Thymus (tissue), 11 donors: ENCODE results near the gene PPIB. TPM values are rescaled to one million over a fixed set of nuclear protein-coding genes. Genes with fewer than 3 reads are reported as not detected.

ENCODE experiments used
- DNase-seq, 9 donors: peaks; one replicate each; pipeline ENCODE4 v3.0.0-alpha.2; 2013; ENCODE audit warnings: low spot score in 9 of 9, low read depth in 6 of 9, missing footprints in 1 of 9
- H3K27ac ChIP-seq, 2 donors: one replicate each; pipeline ENCODE4 v1.5.1; 2013; ENCODE audit warnings: control low read depth in 1 of 2, low read depth in 1 of 2, low read length in 1 of 2, mild to moderate bottlenecking in 1 of 2, moderate library complexity in 1 of 2
- H3K27me3 ChIP-seq, 2 donors: one replicate each; pipeline ENCODE4 v1.5.1; 2013; ENCODE audit warnings: low read length in 1 of 2; ENCODE audit not compliant: control insufficient read depth in 2 of 2, insufficient read depth in 1 of 2
- H3K36me3 ChIP-seq, 2 donors: one replicate each; pipeline ENCODE4 v1.5.1; 2013; ENCODE audit warnings: low read length in 1 of 2, mild to moderate bottlenecking in 1 of 2, moderate library complexity in 1 of 2; ENCODE audit not compliant: control insufficient read depth in 2 of 2, insufficient read depth in 2 of 2
- H3K4me1 ChIP-seq, 2 donors: one replicate each; pipeline ENCODE4 v1.5.1; 2013; ENCODE audit warnings: low read length in 2 of 2; ENCODE audit not compliant: control insufficient read depth in 2 of 2, insufficient read depth in 2 of 2
- H3K4me3 ChIP-seq, 2 donors: one replicate each; pipeline ENCODE4 v1.5.1; 2013; ENCODE audit warnings: low read length in 2 of 2, control low read depth in 1 of 2, mild to moderate bottlenecking in 1 of 2
- H3K9me3 ChIP-seq, 2 donors: one replicate each; pipeline ENCODE4 v1.5.1; 2013; ENCODE audit warnings: low read length in 1 of 2, mild to moderate bottlenecking in 1 of 2; ENCODE audit not compliant: control insufficient read depth in 2 of 2, insufficient read depth in 1 of 2
- WGBS: extraction: QIAGEN DNeasy Blood & Tissue Kit; methylation state at CpG from one replicate; pipeline ENCODE4 v1.1.7; 2013; 5-methylcytosine and 5-hydroxymethylcytosine counted together
- polyA plus RNA-seq: library from polyadenylated mRNA; stranded (reverse); fragments of 200-250 nt; gene quantifications from one replicate; pipeline ENCODE4 v1.2.3, GENCODE V29; 2013
- total RNA-seq: library from RNA; stranded (reverse); fragments of 120-200 nt; gene quantifications from one replicate; pipeline ENCODE4 v1.2.4, GENCODE V29; 2013
- donor health status: healthy.

Gene PPIB
- total and polyA plus RNA-seq, 2 donors: 344 to 382 TPM

GRCh38 chr15:64153480-64154367, 9.1 kb downstream of the PPIB start:
- WGBS: 33% methylated on average over 12 of the region's 12 CpGs
- peaks cover 20 to 27% of the 10 kb centered on the region in 2 donors for H3K27me3 ChIP-seq
- H3K36me3 ChIP-seq: peaks cover 41 to 49% of the 10 kb centered on the region in 2 donors
- H3K9me3 ChIP-seq: no peaks in the 10 kb centered on the region
- peak; percentile 70 to 91 (median 80) for DNase-seq
- H3K4me3 ChIP-seq: peak overlapping the region; percentile 2 to 5
- H3K27ac ChIP-seq: peak overlapping the region; percentile 9 to 18
- H3K4me1 ChIP-seq: peaks cover 25 to 41% of the 10 kb centered on the region in 2 donors

- Histone ChIP-seq H3K4me3 (peak overlapping the region; percentile 11 to 47), H3K4me1 (peaks cover 25 to 41% of the 10 kb centered on the region in 2 donors), H3K36me3 (peaks cover 31 to 39% of the 10 kb centered on the region in 2 donors), H3K27ac (peak overlapping the region in 1 of 2 donors; percentile 9), H3K27me3 (peaks cover 20 to 27% of the 10 kb centered on the region in 2 donors), H3K9me3 (no peaks in the 10 kb centered on the region)
- DNase-seq: peak in 1 of 9 donors; percentile 41
- WGBS: 28% methylated on average over 27 of the region's 27 CpGs
These were observed 10.1 kb downstream of the PPIB start for GRCh38 chr15:64152507-64153387.

GRCh38 chr15:64151727-64152506, 10.9 kb downstream of the PPIB start, which contains the start of gene SNX22:
Gene SNX22 (plus strand): TSS chr15:64151731. CDS start chr15:64151776, 45 bp downstream.
- H3K4me1 ChIP-seq: peaks cover 25 to 42% of the 10 kb centered on the region in 2 donors
- H3K9me3 ChIP-seq: no peaks in the 10 kb centered on the region
- H3K27me3 ChIP-seq: peaks cover 20 to 27% of the 10 kb centered on the region in 2 donors
- DNase-seq: peak in 2 of 9 donors; percentile 43 to 57
- H3K27ac ChIP-seq: no peak within 1 kb of the TSS
- peaks cover 25 to 30% of the 10 kb centered on the region in 2 donors for H3K36me3 ChIP-seq
- WGBS: 2% methylated on average over 83 of the region's 83 CpGs
- H3K4me3 ChIP-seq: peak within 1 kb of the TSS; percentile 47 to 48

GRCh38 chr15:64149893-64150578, 12.8 kb downstream of the PPIB start:
- peaks cover 15 to 18% of the 10 kb centered on the region in 2 donors for H3K36me3 ChIP-seq
- 69% methylated on average over 9 of the region's 9 CpGs for WGBS
- peaks cover 20 to 27% of the 10 kb centered on the region in 2 donors for H3K27me3 ChIP-seq
- peaks cover 25 to 49% of the 10 kb centered on the region in 2 donors for H3K4me1 ChIP-seq
- no peak overlapping the region for H3K4me3 ChIP-seq
- no peaks in the 10 kb centered on the region for H3K9me3 ChIP-seq
- DNase-seq: peak in 1 of 9 donors; percentile 41
- peak overlapping the region in 1 of 2 donors; percentile 52 for H3K27ac ChIP-seq

- Histone ChIP-seq H3K36me3 (peaks cover 18 to 19% of the 10 kb centered on the region in 2 donors), H3K9me3 (no peaks in the 10 kb centered on the region), H3K4me1 (peaks cover 25 to 51% of the 10 kb centered on the region in 2 donors), H3K27ac (peak overlapping the region; percentile 19 to 52), H3K27me3 (peaks cover 20 to 27% of the 10 kb centered on the region in 2 donors), H3K4me3 (no peak overlapping the region)
- peak in 1 of 9 donors; percentile 60 for DNase-seq
These were observed 13.4 kb downstream of the PPIB start for GRCh38 chr15:64149424-64149823.

- Histone ChIP-seq H3K36me3 (peaks cover 15 to 18% of the 10 kb centered on the region in 2 donors), H3K27me3 (peaks cover 20 to 27% of the 10 kb centered on the region in 2 donors), H3K4me1 (peaks cover 25 to 47% of the 10 kb centered on the region in 2 donors), H3K9me3 (no peaks in the 10 kb centered on the region), H3K27ac (no peak overlapping the region), H3K4me3 (no peak overlapping the region)
- 95% methylated on average over 3 of the region's 3 CpGs for WGBS
- no peak for DNase-seq
These were observed 14.2 kb downstream of the PPIB start for GRCh38 chr15:64148581-64148980.

- H3K4me1 ChIP-seq: peaks cover 22 to 43% of the 10 kb centered on the region in 2 donors
- WGBS: 96% methylated on average over 7 of the region's 7 CpGs
- H3K4me3 ChIP-seq: no peak overlapping the region
- H3K27ac ChIP-seq: no peak overlapping the region
- H3K27me3 ChIP-seq: peaks cover 17 to 24% of the 10 kb centered on the region in 2 donors
- H3K36me3 ChIP-seq: peaks cover 19% of the 10 kb centered on the region in 2 donors
- H3K9me3 ChIP-seq: no peaks in the 10 kb centered on the region
- DNase-seq: no peak
These were observed 14.7 kb downstream of the PPIB start for GRCh38 chr15:64148168-64148567.
